Measurements from ENCODE around the gene NDUFA8.

Gene NDUFA8

DNA sequence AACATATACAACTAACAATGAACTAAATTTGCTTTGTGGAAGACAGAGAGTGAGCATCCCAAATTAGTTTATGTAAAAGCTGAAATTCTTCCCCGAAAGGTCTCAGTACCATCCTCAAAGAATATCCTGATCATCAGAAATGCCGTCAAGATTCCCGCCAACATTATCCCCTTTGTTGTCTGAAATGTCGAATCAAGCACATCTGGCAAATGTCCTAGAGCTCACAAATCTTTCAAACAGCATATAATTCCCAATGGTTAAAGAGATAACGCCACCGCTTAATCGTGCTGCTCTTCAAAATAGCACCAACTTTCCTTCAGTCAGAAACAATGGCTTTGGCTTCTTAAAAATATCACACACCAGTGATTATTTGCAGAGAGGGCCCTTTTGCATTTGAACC, 23.9 kb upstream of the NDUFA8 start:
- no peak for DNase-seq

DNA sequence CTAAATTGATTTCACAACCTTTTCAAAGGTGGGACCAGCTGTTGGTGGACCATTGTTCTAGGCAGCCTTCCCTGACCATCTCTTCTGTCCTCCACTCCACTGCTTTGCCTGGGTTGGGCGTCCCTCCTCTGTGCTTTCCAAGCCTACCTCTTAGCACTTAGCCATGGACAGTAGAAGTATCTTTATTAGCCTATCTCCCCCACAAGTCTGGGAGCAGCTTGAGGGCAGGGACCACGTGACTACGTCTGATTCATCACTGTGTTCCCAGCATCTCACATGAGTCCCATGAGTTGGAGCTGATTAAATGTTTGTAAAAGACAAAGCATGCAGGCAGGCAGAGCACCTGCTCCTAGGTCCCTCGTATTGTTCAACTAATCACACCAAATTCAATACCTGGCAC, 21.1 kb upstream of the NDUFA8 start:
- DNase-seq: peak; percentile 24

DNA sequence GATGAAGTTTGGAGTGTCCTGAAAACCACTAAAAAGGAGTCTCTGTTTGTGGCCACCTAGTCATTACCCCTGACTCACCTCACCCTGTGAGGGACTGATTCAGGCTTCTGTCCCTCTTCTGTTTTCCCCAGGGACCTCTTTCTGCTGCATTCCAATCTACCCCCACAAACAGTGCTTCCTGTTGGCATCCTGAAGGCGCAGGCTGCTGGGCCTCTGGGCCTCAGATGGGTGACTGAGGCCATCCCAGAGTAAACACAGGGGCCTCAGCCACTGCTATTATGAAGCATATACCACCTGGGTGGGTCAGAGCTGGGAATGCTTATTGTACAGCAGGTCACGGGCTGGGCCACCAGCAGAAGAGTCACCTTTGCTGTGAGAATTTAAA, 20.1 kb upstream of the NDUFA8 start:
- DNase-seq: no peak

DNA sequence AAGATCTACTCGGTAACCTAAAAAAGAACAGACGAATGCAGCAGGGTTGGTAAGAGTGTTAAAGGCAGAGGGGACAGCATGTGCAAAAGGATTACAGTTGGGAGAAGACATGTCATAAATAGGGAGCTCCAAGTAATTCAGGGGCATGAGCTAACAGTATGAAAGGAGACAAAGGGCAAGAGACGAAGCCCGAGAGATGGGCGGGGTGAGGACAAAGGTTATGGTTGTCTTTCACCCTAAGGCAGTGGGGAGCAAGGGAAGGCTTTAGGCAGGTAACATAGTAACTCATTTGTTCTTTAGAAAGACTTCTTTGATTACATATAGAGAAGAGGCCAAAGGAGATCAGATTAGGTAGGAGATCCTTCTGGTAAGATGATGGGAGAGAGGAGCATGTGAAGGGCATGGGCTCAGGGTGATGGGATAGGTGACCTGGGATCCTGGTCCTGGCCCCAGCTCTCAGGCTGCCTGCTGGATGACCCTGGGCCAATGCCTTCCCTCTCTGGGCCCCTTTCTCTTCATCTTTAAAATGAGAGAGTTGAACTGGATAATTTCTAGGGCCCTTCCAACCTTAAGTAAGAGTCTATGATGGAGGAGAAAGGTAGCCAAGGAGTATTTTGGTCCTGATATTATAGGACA, 19.6 kb upstream of the NDUFA8 start:
- no peak for DNase-seq

DNA sequence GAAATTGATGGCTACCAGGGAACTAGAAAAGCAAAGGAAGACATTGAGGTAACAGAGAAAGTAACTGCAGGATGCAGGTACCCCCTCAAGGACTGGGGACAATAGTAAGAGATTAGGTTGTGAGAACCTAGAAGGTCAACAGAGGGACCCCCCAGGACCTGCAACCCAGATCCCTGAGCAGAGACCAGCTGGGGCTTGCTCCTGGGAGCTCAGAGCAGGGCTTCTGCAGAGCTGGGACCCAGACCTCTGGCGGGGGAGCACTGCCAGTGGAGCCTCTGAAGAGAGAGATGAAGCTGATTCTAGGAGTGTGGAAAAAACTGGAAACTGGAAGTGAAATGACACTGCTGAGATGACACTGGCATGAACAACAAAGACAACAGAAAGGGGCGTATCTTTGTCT, 17.3 kb upstream of the NDUFA8 start:
- no peak for DNase-seq

DNA sequence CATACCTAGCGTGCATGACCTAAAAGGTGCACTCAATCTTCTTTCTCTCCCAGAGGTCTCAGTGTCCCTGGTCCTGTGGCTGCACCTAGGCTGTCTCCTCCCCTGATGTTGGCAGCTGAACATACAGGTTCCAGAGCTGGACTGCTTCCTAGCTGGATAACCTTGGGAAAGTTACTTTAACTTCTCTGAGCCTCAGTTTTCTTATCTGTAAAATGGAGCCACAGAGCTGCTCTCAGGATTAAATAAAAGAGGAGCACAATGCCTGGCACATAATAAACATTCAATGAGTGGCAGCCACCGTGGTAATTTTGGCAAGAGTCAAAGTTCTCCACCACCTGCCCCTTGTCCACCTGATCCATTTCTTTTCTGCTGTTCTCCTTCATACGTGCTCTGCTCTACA, 14.1 kb upstream of the NDUFA8 start:
- DNase-seq: no peak

DNA sequence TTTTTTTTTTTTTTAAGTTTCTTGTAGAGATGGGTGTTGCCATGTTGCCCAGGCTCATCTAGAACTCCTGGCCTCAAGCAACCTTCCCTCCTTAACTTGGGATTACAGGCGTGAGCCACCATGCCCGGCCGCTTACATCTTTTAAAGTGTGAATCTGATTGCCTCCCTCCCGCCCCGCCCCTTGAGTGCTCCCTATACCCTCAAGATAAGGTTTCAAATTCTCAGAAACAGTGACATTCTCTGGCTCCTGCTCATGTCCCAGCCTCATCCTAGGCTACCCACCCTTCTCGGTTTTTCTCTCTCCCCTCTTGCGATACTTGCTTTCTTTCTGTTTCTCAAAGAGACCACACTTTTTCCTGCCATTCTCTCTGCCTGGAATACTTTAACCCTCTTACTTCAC, 12.6 kb upstream of the NDUFA8 start:
- DNase-seq: peak; percentile 12

DNA sequence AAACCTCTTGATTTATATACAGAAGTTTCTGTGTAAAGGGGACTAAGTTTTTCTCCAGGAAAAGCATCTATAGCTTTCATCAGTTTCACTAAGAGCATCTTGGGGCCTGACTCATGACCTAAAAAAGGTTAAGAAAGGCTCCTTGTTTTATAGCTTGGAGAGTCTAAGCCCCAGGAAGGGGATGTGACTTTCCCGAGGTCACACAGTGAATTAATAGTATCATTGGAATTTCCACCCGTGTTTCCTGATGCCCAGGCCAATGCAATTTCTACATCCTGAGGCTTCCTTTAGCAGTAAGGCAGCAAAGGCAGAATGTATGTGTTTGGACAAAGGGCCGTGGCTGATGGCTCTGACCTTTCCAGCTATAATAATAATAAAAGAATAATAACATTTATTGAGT, 8.8 kb upstream of the NDUFA8 start:
- no peak for DNase-seq

DNA sequence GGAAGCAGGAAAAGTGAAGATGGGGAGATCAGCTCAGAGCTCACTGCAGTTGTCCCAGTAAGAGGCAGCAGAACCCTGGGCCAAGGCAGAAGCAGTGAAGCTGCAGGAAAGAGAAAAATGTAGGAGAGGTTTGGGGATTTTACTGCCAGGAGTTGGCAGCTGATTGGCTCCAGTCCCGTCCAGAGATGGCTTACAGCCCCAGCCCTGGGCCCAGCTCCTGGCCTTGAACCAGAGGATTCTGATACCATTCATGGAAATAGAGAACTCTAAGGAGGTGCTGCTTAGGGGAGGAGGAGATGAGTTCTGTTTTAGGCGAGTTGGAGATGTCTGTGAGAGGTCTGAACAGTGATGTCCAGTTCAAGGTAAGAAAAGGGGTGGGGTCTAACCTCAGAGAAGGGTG, 4.7 kb upstream of the NDUFA8 start:
- DNase-seq: no peak

DNA sequence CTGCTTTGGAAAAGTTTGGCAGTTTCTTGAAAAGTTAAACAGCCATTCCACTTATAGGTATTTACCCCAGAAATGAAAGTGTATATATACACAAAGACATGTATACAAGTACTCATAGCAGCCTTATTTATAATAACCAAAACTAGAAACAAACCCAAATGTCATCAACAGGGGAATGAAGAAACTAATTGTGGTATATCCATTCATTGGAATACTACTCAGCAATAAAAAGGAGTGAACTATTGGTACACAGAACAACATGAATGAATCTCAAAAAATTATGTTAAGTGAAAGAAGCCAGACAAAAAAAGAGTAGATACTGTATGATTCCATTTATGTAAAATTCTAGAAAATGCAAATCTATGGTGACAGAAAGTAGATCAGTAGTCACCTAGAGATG, 2.8 kb upstream of the NDUFA8 start:
- no peak for DNase-seq

DNA sequence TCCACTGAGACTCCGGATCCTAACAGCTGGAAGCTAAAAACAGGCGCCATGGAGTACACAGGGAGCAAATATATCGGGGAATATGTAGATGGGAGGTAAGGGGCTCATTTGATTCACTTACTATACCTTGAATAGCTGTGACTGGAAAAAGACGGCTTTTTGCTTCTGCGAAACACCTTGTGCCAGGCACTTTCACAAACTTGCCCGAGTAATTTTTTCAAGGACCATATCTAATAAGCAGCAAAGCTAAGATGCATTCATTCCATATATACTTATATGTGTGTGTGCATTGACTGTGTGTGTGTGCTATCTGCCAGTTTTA, 307 bp upstream of the NDUFA8 start:
- no peak for DNase-seq

DNA sequence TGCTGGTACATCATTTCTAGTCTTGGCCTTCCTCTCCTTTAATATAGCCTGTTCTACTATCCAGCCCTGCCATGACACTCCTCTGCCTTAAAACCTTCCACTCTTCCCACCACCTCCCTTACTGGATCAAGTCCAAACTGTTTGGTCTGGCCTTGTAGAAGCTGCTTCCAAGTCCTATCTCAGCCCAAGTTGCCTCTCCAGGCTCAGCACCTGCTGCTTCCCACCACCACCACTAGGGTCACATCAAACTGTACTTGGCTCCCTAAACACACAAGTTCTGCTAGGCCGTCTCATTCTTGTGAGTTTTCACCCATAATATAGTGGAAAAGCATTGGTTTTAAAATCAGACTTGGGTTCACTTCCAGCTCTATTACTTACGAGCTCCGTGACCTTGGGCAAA, 1.4 kb downstream of the NDUFA8 start:
- peak; percentile 85 for DNase-seq

DNA sequence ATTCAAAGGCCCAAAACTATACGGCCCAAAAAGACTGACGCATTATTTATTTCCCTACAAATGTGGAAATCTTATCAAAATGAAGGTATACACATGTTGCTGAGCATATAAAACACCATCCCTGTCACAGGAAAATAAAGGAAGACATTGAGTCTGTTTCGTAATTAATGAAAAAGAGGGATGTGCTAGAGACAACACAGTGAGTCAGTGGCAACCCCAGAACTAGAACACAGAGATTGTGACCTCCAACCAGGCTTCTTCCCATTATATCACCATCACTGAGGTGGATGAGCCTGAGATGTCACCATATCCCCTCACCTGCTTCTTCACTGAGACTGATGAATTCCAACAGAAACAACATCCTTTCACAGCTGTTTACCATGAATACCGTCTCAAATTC, 3.8 kb downstream of the NDUFA8 start:
- no peak for DNase-seq

DNA sequence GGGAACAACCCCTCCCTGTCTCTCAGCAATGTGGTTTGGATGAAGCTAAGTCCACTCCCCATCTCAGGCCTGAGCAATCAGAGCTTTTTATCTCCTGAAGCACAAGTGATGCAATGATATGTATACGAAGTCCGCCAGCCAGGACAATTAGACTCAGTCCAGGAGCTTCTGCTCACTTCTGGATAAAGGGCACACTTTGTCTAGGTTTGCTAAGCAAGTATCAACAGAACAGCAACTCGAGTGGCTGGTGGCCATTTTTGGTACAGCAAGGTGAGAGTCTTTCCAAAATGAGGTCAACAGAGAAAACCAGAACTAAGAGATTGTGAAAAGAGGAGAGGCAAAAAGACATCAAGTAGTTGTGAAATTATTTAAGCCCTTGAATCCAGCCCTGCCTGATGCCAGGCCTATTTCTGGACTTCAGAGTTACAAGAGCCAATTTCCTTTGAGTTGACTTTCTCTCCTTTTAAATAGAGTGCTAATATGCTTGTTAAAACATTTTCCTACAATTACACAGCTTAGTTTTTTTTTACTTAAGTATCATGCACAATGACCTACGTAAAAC, 8.2 kb downstream of the NDUFA8 start:
- peak; percentile 26 for DNase-seq

DNA sequence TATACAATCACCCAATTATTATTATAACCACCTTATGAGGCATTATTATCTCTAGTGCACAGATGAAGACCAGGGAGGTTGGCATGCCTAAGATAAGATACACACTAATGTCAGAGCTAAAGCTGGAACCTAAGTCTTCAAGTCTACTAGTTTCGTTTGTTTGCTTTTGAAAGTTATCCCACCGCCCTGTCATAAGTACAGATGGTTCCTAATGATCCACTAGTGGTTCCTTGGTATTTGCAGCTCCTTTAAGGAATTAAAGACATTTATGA, 14.1 kb downstream of the NDUFA8 start:
- DNase-seq: peak; percentile 85

DNA sequence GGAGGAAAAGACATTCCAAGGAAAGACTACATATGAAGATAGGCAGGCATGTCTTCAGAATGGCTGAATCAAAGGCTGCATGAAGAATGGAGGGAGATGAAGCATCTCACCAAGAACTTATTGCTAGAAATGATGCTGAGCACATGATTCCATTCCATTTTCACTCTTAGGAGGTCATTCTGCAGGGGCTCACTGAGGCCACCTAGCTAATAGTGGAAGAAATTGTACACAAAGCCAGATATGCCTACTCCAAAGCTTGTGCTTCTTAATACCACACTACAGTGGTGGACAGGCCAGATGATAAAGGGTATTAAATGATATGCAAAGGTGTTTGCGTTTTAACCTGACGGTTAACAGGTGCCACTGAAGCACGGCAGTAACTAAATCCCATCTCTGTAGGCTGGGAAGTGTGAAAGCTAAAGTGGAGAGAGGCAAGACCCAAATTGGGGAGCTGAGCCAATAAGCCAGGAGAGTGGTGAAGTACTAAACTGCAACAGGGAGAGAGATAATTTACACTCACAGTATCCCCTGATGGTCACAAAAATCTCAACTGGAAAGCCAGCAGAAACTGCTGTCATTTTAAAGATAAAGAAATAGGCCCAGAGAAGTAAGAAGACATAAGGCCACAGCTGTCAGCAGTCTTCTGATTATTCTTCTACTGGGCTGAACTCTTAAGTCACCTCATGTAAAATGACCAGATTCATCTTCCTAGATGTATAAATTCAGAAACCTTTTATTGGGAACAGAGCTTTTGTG, 14.6 kb downstream of the NDUFA8 start:
- peak; percentile 84 for DNase-seq

DNA sequence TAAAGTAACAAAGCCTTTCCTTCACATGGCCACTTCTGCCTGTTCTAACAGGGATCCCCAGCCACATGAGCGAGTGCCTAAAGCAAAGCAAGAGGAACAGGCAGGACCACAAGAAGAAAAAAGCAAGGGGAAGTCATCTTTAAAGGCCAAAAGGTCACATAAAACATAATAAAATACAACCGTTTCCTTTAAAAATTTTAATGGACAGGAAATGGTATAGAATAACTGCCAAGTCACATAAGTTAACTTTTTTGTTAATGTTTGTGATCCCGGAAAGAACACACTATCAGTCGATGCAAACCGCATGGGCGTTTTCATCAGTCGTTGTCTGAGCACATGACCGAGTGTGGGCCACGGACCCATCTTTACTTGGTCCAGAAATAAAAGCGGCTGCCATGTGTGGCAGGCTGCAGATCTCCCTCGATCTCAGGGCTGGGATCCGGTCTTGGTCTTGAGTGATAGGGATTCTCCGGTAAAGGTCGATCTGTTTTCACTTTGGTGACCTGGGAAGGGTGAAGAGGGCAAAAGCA, 15.6 kb downstream of the NDUFA8 start:
- DNase-seq: peak; percentile 88

DNA sequence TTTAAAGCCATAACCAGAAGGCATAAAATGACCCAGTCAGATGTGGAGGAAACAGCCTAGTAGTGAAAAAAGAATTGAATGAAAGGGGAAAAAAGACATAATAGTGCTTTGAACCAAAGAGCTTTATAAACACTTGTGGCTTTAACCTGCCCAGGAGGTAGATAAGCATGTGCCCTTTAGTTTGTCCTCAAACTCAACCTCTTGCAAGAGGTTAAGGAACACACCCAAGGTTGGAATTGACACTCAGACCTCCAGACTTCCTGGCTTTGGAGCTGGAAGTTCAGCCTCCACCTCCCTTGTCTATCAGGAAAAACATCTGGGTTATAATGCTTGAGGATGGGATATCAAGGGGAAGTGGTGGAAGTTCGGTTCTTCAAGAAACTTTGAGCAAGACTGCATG, 16.3 kb downstream of the NDUFA8 start:
- no peak for DNase-seq

DNA sequence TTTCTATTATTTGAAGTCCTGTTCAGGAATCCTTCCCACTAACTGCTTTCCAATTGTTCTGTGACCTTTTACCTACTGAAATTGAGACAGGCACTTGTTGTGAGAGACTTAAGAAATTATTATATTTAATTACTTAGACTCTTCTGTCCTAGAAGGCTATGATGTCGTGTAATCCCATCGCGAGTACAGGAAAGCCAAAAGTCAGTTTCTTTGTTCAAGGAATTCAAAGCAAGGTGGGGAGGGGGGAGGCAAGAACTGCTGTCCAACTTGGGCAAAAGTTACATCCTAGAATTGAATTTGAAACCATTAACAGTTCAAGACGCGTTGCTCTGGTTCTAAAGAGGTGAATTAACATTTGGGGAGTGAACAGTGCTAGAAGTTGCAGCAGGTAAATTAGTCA, 17.9 kb downstream of the NDUFA8 start:
- DNase-seq: no peak

DNA sequence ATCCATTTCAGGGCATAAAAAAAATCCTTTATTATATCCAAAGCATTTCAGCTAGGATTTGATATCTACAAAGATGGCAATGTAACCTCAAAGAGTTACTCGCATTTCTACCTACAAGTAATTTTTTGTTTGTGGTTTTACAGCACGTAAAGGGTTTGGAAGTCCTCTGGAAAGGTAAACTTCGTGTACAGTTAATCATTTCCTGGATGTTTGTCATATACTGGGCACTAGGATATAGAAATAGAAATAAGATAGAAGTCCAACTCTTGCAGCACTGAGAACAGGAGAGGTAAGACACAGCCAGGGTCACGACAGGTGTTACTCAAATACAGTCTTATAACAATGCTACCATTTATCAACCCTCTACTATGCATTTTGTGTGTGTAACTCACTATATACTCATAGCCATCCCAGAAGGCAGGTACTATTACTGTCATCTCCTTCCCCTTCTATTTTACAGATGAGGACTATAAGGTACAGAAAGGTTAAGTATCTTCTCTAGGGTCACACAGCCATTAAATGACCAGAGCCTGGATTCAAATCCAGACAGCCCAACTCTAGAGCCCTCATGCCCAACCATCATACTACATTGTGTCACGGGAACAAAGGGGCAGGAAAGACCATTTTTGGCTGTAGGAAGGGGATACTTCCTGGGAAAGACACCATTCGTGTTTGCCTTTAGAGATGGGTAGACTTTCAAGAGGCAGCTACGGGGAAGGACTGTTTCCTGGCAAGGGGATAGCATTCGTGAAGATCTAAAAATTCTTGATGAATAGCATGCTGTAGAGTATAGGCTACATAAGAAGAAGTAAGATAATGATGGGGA, 19.0 kb downstream of the NDUFA8 start:
- DNase-seq: no peak

DNA sequence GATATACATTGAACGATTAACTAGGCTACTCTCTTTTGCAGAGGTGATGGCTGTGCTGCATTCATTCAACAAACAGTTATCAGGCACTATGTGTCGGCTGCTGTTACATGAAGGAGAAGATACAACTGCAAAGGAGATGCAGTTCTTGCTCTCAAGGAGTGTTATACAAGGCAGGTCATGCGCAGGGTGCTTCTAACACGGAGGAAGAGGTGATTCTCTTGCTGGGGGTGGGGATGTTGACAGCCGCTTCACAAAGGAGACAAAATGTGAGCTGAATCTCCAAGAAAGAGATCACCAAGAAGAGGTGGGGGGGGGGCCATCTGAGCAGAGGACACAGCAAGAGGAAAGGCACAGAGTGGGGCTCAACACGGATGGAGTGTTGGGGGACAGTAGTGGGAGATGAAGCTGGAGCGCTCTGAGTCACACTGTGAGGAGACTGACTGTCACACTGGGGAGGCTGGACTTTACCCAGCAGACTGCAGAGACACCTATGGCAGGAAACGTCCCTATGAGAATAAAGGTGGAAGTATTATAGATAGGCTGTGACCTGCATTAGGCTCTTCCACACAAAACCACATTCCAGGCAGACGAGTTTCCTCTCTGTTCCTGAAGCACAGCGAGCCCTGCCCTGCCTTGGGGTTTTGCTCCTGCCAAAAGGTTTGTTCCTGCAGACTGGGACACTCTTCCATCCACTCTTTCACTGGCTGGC, 20.9 kb downstream of the NDUFA8 start:
- DNase-seq: no peak

DNA sequence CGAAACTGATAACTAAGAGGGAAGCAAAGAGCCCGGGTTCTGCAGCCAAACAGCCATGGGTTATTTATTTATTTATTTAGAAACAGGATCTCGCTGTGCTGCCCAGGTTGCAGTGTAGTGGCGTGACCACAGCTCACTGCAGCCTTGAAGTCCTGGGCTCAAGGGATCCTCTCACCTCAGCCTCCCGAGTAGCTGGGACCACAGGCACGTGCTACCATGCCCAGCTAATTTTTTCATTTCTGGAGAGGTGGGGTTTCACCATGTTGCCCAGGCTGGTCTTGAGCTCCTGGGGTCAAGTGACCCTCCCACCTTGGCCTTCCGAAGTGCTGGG, 24.1 kb downstream of the NDUFA8 start:
- DNase-seq: no peak

DNA sequence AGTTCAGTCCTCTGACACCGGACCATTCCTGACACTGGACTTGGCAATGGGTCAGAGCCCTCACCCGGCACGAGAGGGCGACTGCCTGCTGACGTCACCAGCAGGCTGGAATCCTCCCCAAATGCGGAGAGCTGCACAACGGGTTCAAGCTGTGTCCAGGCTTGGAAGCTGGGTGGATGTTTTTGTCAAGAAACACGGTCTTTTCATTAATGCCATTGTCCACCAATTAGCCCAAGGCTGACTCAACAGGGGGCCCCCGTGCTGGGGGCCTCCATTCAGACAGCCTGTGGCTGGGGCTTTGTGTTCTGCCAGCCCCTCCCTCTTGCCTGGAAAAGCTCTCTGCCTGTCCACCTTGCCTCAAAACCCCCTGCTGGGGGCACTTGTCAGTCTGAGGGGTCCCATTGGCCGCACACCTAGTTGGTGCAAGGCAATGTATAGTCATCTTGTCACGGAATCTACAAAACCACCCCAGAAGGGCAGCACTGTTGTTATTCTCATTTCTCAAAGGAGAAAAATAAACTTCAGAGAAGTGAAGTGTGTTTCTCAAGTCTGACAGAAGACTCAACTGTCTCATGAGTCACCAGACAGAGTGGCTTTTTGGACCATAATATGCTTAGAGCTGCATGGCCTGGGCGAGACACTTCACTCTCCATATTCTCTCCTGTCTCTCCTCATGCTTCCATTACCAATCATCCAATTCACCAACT, 24.6 kb downstream of the NDUFA8 start:
- no peak for DNase-seq
